ENCODE measurements around the gene SDS. TPM values are rescaled to one million over a fixed set of nuclear protein-coding genes. Genes with fewer than 3 reads are reported as not detected.
A peak's percentile ranks its signal among the peaks of the same experiment; 100 is the strongest.

SDS gene
- polyA plus RNA-seq (2013, experiment 1 of 2; ENCODE audit: insufficient read length), result 0.18 TPM
- polyA plus RNA-seq (2013, experiment 2 of 2; ENCODE audit: insufficient read length), result not detected

- peak; percentile 35 for DNase-seq
Observed at GRCh38 chr12:113403435-113404415, at the start of gene SDS. Gene SDS, minus strand, starts transcription at chr12:113403887. Its CDS starts 4,179 bp downstream, at chr12:113399708.

GRCh38 chr12:113453330-113453729 lies 49.6 kb upstream of the SDS start:
- no peak for DNase-seq

DNA sequence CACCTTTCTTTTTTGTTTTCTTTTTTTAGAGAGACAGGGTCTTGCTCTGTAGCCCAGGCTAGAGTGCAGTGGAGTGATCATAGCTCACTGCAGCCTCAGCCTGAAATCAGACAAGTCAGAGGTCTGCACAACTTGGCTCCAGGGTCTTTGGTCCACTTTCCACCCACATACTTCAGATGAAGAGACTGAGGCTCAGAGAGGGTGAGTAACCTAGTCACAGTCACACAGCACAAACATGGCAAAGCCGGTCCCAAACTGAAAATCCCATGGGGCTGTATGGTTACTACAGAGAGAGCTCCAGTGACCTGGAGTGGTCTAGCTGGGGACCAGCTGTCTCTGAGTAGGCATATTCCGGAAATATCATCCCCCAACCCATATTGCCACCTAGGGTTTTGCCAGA lies 48.8 kb upstream of the SDS start:
- DNase-seq, result no peak

GRCh38 chr12:113449839-113450238 lies 46.2 kb upstream of the SDS start:
- DNase-seq, result no peak

DNA sequence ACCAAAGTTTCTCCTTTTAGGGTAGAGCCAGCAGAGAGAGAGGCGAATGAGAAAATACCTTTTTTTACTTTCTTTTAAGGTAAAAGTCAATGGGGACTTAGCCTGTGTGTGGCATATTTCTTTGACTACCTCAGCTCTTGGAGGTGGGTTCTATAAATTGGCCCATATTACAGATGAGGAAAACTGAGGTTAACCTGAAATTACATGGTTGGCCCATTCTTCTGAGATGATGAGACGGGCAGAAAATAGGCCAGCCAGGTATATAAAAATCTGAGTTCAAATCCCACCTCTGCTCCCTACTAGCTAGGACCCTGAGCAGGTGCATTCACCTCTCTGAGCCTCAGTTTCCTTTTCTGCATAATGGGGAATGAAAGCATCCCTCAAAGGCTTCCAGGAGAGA lies 45.6 kb upstream of the SDS start:
- no peak for DNase-seq

DNA sequence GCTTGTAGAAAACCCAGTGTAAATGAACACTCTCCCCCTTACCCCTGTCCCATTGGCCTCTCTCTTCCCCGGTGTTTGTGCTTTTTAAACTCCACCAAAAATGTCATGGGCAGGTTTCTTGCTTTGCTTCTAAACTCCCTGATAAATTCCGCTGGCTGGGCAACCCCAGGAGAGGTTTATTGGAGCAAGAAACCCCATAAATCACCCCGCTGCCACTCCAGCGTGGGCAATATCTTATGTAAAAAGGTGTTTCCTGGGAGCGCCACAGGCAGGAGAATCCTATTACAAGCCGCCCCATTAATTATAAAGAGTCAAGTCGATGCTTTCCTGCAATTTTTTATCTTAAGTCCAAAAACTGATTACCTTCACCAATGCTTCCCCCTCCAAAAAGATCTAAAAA lies 45.2 kb upstream of the SDS start:
- no peak for DNase-seq

- no peak for DNase-seq
Observed at GRCh38 chr12:113445544-113446171, 42.0 kb upstream of the SDS start.

DNA sequence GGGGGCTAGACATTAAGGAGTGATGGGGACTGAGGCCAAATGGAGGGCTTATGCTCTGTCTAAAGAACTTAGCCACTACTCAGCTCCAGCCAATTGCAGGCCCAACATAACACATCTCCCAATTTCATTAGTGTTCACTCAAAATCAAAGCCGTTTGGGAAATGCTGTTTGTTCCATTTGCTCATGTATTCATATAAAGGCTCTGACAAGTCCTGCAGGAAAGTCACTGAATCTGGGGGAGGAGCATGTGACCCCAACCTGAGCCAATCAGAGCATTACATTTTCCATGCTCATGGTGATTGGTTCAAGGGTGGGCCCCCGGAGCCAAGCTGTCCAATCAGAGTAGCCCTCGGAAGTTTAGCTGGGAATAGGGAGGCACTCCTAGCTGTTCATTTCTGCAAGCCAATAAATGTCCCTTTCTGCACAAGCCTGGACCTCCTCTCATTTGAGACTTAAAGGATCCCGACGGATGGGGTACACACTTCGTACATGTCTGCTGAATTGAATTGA lies 39.4 kb upstream of the SDS start:
- DNase-seq, result no peak

GRCh38 chr12:113440947-113441782 lies 37.5 kb upstream of the SDS start:
- DNase-seq, result no peak

DNA sequence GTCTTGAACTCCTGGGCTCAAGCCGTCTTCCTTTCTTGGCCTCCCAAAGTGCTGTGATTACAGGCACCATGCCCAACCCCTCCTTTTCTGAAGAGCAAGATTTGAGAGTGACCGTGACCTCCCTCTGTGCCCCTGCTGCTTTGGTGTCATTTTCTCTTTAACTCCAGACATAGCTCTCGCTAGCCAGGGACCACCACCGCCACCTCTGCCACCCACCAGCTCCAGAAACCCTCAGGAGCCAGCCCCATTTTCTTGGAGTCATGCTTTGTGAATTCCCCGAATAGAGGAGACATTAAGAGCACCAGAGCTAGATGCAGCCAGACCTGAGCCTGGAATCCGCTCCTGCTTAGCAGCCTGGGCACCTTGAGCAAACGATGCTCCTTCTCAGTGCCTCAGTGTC lies 36.6 kb upstream of the SDS start:
- DNase-seq, result no peak

DNA sequence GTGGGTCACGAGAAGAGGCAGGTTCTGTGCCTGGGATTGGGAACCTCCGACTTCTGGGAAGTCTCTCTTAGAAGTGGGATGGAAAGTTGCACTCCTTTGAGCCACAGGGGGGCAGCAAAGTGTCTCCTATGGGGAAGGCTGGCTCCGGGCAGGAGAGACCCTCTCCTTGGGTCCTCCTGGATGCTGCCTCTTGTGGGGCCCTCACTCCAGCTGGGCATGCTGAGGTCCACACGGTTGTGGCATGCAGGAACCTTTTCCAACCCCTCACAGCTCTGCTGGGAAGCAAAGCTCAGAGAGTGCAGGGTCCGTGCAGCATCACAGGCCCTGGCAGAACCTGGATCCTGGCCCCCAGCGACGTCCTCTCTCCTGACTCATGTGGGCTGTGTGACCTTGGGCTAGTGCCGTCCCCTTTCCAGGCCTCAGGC lies 35.9 kb upstream of the SDS start:
- peak; percentile 21 for DNase-seq

DNA sequence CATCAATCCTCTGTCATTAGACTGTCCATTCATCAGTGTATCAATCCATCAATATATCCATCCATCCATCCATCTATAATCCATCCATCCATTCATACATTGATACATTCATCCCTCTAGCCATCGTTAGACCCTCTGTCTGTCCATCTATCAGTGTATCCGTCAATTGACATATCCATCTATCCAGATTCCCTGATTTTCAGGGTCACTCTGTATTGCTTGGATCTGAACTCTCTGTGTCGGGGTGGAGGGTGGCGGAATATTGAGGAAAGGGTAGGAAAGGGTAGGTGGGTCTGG lies 35.6 kb upstream of the SDS start:
- DNase-seq, result no peak

DNA sequence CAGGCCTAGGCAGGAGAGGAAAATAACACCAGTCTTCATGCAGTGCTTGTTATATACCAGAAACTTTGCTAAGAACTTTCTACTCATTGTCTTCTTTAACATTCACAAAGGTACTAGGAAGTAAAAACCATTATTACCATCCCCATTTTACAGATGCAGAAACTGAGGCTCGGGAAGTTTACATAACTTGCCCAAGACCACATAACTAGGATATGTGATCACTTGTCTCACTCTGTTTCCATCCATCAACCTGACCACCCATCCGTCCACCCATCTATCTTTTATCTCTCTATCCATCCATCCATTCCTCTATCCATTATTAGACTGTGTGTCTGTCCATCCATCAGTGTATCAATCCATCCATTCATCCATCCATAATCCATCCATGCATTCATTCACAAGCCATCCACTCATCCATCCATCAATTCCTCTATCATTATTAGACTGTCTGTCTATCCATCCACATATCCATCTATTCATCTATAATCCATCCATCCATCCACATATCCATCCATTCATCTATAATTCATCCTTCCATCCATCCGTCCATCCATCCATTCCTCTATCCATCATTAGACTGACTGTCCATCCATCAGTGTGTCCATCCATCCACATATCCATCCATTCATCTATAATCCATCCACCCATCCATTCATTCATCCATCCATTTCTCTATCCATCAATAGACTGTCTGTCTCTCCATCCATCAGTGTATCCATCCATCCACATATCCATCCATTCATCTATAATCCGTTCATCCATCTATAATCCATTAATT lies 35.0 kb upstream of the SDS start:
- DNase-seq, result no peak

- DNase-seq, result no peak
Observed at GRCh38 chr12:113437729-113438100, 34.0 kb upstream of the SDS start.

DNA sequence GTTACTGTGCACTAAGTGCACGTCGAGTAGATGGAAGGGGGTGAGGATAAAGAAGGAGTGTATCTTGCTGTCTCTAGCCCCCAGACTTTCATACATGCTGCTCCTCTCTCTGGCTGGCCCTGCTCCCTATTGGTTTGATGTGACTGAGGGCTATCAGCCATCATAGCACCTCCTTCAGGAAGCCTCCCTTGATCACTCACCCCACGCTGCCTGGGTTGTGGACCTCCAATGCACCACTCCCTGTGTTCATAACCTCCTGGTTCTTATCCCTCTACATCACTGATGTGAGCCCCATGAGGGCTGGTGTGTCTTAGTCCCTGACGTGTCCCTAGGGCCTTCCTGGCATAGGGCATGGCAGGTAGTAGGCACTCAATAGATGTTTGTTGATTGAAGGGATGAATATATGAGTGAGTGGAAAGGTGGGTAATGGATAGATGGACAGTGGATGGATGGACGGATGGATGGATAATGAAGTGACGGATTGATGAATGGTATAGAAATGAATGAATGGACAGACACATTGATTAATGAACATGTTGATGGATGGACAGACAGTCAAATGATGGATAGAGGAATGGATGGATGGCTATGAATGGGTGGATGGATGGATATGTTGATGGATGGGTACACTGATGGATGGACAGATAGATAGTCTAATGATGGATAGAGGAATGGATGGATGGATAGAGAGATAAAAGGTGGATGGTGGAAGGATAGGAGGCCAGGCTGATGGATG lies 33.5 kb upstream of the SDS start:
- DNase-seq, result no peak

DNA sequence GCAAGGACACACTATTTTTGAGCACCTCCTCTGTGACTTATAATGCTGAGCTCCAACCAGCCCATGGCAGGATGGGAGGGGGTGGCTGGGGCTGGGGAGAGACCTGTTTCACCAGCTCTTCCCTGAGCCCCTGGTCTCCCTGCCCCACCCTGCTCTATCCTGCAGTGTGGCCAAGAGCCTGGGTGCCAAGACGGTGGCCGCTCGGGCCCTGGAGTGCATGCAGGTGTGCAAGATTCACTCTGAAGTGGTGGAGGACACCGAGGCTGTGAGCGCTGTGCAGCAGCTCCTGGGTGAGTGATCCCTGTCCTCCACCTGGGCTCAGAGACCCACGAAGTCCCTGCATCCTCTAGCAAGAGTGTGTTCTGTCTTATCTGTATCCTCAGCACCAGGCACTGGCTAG lies 32.9 kb upstream of the SDS start:
- DNase-seq, result no peak

DNA sequence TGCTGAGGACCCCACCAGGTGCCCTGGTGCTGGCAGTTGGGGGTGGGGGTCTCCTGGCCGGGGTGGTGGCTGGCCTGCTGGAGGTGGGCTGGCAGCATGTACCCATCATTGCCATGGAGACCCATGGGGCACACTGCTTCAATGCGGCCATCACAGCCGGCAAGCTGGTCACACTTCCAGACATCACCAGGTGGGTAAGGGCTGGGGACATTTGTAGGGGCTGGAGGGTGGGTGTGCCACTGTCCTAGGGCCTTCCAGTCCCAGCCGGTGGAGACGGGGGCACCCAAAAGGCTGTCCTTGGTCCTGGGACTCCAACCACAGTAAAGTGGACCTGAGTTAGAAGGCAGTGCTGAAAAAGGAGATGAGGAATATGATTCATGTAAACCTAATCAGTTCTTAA lies 31.7 kb upstream of the SDS start:
- no peak for DNase-seq

DNA sequence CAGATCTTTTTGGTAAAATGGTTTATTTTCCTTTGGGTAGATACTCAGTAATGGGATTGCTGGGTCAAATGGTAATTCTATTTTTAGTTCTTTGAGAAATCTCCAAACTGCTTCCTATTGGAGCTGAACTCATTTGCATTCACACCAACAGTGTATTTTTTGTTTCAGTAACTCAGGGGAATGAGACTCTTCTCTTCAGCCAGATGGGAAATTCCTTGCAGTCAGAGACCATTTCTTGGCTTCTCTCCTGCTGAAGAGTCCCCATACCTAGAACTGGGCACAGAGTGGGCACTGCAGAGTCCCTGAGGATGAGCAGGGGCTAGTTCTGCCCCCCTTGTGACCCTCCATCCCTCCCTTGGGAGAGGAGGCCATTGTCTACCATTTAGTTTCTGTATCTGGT lies 29.3 kb upstream of the SDS start:
- no peak for DNase-seq

DNA sequence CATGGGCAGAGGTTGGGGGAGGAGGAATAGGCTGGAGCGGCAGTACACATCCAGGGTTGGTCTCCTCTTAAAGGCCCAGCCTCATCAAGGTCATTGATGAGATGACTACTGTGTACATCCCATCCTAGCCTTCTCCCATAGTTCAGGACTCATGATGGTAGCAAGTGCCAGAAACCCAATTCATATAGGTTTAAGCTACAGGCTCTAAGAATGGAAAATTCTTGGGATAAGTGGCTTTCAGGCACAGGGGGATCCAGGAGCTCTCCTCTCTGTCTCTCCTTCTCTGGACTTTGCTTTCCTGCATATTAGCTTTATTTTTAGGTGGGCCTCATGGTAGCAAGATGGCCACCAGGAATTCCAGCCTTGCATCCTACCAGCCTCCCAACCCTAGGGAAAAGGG lies 24.8 kb upstream of the SDS start:
- DNase-seq, result no peak

- DNase-seq, result no peak
Observed at GRCh38 chr12:113427882-113428281, 24.2 kb upstream of the SDS start.

- DNase-seq, result no peak
Observed at GRCh38 chr12:113425960-113426453, 22.3 kb upstream of the SDS start.

All from fibroblast of skin of scalp (primary cell).